Nucleus accumbens (tissue), 56 donors: ENCODE data around the gene PCDHA1.

Experiments
- DNase-seq, 56 donors: peaks; one replicate each; lab custom pipeline; 2025; lab: John Stamatoyannopoulos, UW

Gene PCDHA1

DNA sequence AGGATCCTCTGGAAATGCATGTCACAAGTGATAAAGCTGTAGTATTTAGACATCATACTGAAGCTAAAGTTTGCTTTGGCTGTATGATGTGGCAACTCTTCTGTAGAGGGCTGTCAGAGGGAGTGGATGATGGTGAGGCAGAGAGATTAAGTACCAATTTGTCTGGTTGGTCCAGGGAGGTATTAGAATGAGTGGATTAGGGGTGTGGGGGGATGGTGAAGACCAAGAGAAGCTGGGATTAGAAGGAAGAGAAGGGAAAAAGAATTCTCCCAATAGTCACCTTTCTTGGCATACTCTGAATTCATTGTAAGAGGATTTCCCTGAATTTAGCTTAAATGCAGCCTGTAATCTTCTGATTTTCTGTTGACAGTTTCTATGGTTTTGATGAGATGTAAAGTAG lies 183.9 kb downstream of the PCDHA1 start:
- no peak for DNase-seq

DNA sequence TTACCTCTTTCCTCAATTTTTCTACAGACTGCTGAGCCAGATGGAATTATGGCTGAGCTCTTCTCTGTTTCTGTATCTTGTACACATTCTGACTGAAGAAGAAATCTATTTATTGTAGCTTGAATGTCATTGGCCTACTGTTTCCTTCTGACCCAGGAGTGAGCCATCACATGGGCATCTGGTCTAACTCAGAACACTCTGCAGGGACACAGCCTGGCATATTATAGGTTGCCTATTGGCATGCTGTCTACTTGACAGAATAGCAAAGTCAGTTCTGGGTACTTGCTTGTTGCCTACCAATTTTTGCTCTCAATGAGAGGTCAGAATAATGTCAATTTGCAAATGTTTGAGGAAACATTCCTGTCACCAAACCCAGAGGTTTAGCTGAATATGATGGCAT lies 187.6 kb downstream of the PCDHA1 start:
- no peak for DNase-seq

DNA sequence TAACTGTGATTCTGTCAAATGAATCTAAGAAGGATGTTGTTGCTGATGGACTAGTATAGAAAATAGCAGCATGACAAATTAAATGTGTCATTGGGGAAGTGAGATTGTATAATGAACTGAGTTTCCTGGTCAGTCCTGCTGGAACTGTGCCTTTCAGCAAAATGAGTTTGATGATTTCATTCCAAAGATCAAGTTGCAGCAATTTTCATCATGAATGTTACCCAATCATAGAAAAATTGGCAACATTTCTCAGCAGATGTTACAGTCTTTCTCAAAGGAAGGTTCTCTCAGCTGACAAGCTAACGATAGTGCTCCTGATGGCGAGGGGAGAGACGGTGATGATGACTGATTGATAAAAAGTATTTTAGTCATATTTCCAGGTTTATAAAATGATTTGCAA lies 191.1 kb downstream of the PCDHA1 start:
- no peak for DNase-seq

DNA sequence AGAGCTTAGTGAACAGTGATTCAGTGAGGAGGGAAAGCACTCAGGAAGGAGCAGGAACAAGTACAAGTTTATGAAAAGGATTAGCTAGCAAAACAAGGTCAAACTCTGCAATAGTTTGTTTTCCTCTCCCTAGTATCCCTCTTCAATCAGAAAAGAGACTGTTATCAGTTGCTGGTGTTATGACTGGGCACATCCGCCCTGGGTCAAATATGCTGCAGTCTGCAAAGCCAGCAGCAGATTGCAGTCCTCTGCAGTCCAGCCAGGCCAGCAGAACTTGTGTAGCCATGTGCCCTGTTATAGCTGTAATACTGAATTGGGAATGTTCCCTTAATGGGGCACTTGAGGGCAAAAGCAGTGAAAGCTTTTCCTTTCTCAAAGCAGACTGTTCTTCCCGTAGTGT lies 192.3 kb downstream of the PCDHA1 start:
- no peak for DNase-seq

DNA sequence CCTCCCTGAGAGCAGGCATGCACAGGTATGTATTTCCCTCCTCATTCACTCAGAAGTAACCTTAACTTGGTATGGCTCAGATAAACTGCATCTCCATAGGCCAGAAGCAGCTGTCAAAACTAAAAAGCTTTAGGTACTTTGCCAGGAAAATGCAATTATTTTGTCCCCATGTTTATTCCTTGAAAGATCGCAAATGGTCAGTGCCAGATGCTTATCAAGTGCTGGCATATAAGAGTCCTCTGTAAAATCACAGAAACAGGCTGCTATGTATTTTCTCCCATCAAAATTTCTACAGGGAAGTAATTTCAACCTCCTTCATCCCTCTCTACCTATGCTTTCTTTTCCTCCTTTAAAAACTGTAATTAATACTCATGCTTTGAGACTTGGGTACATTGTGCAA lies 193.0 kb downstream of the PCDHA1 start:
- no peak for DNase-seq

DNA sequence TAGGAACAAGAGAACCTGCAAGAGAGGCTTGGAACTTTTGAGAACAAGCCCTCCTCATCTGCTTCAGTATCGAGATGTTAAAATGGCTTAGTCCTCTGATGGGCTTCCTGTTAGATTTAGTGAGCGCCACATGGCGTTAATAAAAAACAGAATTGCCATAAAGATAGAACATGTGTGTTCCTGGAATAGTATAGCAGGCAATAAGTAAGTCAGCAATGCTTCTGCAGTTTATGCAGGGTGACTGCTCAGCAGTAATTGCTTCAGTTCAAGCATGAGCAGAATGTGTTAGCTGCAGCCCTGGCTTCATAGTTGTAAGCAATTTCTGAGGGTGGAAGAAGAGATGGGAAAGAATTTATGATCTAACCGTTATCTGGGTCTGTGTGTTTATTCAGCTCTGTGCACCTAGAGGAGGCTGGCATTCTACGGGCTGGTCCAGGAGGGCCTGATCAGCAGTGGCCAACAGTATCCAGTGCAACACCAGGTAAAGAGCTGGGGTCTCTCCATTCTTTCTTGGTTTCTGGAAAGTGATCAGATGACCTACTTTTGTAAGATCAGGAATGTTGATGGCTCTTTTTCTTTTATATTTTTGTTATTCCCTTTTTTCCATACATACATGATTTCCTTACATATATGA lies 196.3 kb downstream of the PCDHA1 start:
- DNase-seq: no peak

DNA sequence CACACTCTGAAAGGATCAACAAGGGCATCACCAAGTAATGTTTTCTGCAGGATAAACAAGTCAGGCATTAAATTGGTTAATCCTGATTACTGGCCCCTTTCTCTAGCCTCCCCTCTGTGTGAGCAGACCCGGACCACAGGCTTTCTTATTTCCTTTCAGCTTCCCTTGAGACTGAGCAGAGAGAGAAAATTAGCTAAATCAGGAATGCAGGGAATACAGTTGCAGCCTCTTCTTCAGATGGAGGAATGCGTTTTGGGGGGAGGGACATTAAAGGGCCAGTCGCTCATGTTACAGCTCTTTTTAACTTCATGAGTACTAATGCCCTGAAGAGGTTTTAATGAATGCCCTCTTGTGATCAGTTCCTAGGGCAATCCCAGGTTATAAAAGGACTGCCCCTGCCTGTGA lies 200.2 kb downstream of the PCDHA1 start:
- no peak for DNase-seq

DNA sequence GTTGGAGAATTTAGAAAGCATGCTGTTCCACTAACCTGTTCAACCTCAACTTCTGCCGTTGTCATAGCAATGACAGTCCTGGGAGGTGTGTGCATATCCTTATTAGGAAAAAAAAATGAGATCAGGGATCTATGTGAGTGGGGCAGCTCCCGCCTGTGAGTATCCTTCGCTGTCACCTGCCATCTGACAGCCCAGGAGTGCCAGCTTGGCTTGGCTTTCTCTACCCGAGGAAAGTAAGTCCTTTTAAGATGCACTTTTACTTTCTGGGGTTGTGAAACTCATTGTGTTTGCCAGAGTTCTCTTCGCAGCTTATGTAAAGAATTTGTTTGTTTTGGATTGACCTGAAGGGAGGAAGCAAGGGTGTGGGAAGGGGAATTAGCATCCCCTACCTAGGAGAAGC lies 202.2 kb downstream of the PCDHA1 start:
- DNase-seq: peak in 2 of 56 donors; percentile 13 to 25

DNA sequence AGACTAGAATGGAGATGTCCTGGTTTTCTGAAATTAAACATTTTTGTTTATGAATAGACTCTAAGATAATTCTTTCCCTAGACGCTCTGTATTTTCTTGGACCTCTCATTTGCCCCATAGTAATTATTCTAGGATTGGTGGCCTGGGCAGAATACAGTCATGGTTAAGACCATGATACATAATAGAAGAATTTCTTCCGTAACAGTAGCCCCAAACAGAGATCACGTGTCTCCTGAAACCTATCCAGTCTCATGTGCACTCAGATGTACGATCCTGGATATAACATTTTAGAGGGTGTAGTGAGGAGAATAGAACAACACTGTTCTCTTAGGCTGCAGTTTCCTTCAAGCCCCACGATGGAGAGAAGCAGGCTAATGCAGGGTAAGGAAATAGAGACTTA lies 202.7 kb downstream of the PCDHA1 start:
- DNase-seq: no peak

DNA sequence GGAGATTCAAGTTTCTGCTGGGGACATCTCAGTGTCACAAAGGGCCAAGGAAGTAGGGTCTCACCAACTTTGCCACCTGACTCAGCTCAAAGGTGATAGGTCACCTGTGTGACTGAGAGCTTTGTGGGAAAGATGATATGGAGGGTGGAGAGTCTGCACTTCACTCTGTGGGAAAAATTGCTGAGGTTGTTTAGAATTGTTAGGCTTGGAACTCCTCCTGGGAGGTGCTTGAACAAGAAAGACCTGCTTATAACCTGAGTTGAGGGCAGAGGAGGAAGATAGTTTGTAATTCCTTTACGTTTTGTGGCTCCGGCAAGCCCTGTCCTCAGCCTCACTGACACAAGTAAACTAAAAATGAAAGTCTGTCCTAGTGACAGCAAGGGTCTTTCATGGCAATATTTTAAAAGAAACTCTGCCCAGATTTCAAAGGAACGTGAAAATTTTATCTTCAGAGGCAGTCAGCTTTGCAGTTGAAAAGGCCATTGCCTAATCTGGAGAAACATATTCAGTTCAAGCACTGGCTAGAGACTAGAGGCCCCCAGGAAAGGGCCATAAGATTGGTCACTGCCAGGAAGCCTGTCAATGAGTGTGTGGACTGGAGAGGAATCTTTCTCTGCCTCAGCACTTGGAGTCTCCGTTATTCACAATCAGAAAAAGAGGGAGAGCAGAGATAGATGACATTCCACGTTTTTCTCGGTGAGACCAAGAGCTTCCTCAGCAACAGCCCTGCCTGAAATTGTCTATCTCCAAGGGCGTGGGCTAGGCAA lies 203.5 kb downstream of the PCDHA1 start:
- no peak for DNase-seq

DNA sequence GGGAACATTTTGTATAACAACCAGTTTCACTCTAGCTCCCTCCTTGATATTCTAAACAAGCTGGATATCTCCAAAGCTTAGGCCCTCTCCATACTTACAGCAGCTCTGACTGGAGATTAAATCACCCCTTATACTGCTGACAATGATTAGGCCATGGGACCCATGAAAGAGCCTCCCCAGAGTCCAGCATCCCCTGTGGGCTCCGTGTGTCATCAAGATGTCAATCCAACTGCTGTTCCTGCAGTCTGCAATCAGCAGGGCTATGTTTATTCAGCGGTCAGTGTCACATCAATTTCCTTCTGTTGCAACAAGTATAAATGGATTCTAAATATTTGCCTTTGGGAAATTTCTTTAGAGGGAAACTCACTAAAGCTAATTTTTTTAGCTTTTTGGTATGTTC lies 206.9 kb downstream of the PCDHA1 start:
- DNase-seq: no peak

DNA sequence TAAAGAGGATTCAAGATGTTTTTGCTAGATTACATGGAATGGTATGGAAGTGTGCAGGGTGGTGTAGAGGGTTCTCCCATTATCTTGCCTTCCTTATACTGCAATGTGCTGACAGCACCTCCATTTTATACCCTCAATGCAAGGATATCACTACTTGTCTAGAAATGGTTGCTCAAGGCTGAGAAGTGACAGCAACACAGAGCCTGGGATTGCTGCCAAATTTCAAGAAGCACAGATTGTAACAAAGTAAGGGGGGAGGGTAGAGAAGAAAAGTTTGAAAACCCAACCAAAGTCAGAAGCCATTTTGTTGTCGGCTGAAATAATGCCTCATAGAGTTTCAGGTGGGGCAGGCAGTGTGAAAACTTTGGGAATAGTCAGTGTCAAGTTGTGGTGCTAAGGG lies 210.1 kb downstream of the PCDHA1 start:
- DNase-seq: peak in 1 of 56 donors; percentile 9

DNA sequence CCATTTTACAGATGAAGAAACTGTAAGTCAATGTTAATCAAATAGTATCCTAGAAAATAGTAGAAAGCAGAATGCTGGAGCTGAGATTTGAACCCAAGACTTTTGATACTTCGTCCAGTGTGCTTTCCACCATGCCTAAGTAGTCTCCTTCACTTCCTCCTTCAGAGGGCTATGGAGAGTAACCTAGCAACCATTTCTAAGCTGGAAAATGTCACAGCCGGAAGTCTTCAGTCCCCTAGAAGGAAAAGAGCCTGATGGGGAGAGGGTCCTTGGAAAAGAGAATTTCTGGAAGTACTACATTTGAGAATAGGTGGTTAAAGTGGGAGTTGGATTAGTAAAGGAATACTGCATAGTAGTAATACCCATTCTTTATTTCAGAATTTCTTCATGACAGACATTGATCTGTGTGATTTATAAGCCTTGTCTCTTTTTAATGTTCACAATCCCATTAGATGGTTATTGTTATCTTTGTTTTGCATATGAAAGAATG lies 213.0 kb downstream of the PCDHA1 start:
- DNase-seq: no peak

DNA sequence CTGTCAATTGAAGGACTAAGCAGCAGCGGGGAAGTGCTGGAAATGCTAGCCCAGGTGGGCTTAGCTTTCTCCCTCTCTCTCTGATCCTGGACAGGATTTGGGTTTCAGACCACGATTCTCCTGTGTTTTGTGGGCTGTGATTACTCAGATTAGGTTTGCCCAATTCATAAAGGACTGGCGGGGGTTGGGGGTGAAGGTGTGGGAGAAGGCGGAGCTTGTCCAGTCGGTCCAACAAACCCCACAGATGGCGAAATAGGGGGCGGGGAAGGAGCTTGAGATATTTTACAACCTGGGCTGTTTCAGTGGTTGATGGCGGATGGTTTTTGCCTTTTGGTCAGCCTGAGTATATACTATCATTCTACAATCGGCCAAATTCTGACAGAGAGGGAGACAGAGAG lies 215.5 kb downstream of the PCDHA1 start:
- DNase-seq: no peak

DNA sequence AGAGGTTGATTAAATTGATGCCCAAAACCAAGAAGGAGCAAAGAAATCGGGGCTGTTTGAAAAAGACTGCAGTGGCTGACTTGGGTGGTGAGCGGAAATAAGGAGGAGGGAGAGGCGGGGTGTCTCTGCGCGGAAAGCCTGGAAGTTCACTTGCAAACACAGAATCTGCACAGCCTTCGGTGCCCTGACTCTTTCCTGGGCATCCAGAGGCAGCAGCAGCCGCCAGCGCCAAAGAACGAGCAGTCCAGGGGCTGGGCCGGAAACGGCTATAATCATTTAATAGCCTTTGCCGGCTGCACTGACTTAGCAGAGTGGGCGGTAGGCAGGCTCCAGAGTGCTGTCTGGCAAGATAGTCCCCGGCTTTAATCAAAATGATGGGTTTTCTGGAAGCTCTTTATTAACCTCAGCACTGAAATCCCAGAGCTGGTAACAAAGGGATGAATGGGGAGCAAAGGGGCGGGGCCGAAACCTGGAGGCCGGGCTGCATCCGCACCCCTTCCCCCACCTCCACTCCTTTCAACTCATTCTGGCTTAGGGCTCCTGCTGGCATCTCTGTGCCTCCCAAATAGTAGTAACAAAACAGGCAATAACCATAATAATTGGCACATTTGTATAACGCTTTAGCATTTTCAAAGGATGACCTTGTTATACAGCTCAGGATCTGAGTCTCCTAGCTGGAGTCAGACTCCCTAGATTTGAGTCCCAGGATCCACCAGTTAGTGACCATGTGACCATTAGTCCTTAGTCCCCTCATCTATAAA lies 216.1 kb downstream of the PCDHA1 start:
- DNase-seq: peak in 22 of 56 donors; percentile 6 to 59 (median 24)

DNA sequence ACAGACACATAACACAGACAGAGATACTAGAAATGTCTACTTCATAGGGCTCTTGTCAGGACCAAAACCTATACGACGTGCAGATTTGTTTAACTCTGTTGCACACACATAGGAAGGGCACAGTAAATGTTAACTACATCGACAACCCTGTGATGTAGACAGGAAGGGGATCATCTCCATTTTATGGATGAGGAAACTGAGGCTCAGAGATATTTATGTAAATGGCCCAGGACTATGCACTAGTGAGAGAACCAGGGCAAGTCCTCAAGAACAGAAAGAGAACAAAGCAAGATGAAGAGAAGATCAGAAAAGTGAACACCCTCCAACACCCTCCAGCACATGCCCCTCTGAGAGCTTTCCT lies 216.6 kb downstream of the PCDHA1 start:
- no peak for DNase-seq

DNA sequence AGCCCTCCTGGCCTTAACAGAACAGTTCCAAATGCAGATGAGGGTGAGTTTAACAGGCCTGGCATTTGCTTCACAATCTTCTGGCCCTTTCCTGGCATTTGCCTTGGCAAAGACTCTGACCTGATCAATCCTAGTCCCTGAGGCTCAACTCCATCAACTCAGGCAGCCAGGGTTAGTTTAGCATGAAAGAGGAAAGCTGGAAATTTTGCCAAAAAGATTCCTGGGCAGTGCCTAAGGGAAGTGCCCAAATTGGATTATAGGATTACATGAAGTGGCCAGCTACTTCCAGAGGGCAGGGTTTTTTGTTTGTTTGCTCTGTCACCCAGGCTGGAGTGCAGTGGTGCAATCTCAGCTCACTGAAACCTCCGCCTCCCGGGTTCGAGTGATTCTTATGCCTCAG lies 217.1 kb downstream of the PCDHA1 start:
- no peak for DNase-seq

DNA sequence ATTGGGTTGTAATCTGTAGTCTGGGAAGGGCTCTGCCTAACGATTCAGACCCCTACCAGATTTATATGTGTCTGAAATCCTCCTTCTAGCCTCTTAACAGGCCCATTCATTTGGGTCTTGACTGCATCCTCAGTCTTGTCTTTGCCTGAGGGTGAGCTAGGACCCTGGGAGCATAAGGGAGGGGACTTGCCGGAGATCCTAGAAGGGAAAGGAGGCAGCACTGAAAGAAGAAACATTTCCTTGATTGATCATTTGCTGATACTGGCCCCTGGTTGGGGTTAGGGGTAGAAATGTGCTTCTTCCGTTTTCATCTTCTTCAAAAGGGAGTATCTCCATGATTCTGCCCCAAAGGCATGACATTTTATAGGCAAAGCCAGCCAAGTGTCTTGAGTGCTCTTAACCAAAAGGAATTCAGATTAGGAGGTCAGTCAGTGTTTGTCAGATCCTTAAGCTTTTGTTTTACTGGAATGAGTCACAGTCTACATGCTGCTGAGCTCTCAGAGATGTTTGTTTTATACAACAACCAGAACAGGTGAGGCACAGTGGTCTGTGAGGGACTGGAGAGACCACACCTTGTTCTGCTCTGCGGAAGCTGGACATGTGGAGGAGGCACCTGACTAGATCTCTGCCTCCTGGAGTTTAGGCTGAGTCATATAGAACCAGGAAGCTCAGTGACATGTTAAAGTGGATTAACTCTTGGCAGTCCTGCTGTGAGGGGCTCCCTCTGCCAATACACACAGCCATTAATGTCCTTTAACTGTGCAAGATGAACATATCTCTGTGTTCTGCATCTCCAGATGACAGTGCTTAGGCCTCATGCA lies 218.1 kb downstream of the PCDHA1 start:
- no peak for DNase-seq

DNA sequence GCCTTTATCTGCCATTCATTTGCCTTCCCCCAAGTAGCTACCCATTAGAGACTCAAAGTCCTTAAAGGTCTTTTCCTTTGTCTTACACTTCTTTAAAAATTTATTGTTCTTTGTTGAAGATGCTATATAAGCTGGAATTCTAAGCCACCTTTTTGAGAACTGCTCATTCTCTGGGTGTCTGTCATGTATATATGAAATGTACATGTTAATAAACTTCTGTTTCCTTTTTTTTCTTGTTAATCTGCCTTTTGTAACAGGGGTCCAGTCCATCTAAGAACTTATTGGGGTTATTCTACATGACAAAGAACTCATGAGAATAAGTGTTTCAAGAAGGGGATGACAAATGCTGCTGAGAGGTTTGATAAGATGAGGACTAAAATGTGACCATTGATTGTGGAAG lies 221.9 kb downstream of the PCDHA1 start:
- DNase-seq: no peak

DNA sequence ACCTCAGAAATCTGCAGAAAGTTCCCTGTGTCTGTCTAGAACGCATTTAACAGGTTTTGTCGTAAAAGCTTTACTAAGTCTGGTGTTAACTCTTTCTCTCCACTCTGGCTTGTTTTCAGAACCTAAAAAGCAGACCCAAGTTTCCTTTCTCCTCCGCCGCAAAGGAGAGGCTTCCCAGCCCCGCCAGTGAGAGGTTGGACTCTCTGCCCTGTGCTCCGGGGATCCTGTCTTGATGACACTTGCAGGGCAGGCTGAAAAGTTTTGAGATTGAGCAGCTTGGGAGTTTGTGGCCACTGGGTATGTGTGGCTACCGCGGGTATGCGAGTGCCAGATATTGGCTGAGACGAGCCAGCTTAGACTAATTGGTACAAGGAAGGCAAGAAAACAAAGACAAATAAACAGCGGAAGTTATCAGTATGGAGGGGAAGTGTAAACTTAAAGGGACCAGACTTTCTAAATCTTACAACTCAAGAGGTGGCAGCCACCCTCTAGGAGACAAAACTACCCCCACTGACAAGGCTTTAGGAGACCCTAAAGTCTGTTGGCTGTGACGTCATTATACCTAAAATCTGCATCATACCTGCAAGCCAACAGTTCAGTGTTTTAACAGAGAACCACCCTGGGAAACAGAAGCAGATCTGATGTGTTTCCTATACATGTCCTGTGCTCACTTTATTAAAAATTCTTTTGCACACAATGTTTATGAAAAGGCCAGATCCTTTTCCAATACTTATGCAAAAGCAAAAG lies 224.3 kb downstream of the PCDHA1 start:
- DNase-seq: no peak
